ENCODE data around the gene NCAM2.

NCAM2 gene

GRCh38 chr21:21508859-21509258, 510.6 kb downstream of the NCAM2 start:
- TF ChIP-seq CTCF (IDR thresholded peaks at IDR 0.05; ENCODE audit: extremely low read depth, insufficient read depth, missing control alignments), result no peak
- DNase-seq (ENCODE audit: low spot score), result no peak
- in situ Hi-C loops (cut with MboI; ENCODE audit: low pct_unique_long_range_greater_than_20kb, low sequenced_read_pairs, unreplicated experiment), result no loop called here

- TF ChIP-seq CTCF (IDR thresholded peaks at IDR 0.05; ENCODE audit: extremely low read depth, insufficient read depth, missing control alignments), result no peak
- in situ Hi-C loops (cut with MboI; ENCODE audit: low pct_unique_long_range_greater_than_20kb, low sequenced_read_pairs, unreplicated experiment), result no loop called here
- no peak for DNase-seq (ENCODE audit: low spot score)
Observed at GRCh38 chr21:21530680-21531079, 532.5 kb downstream of the NCAM2 start.

- TF ChIP-seq CTCF (IDR thresholded peaks at IDR 0.05; ENCODE audit: extremely low read depth, insufficient read depth, missing control alignments), result no peak
- in situ Hi-C loops (cut with MboI; ENCODE audit: low pct_unique_long_range_greater_than_20kb, low sequenced_read_pairs, unreplicated experiment), result no loop called here
- no peak for DNase-seq (ENCODE audit: low spot score)
Observed at GRCh38 chr21:21547368-21547953, 549.3 kb downstream of the NCAM2 start.

GRCh38 chr21:21559285-21560045, 561.3 kb downstream of the NCAM2 start:
- in situ Hi-C loops (cut with MboI; ENCODE audit: low pct_unique_long_range_greater_than_20kb, low sequenced_read_pairs, unreplicated experiment), result no loop called here
- no peak for TF ChIP-seq CTCF (IDR thresholded peaks at IDR 0.05; ENCODE audit: extremely low read depth, insufficient read depth, missing control alignments)
- no peak for DNase-seq (ENCODE audit: low spot score)
